ENCODE results near the gene RRP12.

Gene RRP12

DNA sequence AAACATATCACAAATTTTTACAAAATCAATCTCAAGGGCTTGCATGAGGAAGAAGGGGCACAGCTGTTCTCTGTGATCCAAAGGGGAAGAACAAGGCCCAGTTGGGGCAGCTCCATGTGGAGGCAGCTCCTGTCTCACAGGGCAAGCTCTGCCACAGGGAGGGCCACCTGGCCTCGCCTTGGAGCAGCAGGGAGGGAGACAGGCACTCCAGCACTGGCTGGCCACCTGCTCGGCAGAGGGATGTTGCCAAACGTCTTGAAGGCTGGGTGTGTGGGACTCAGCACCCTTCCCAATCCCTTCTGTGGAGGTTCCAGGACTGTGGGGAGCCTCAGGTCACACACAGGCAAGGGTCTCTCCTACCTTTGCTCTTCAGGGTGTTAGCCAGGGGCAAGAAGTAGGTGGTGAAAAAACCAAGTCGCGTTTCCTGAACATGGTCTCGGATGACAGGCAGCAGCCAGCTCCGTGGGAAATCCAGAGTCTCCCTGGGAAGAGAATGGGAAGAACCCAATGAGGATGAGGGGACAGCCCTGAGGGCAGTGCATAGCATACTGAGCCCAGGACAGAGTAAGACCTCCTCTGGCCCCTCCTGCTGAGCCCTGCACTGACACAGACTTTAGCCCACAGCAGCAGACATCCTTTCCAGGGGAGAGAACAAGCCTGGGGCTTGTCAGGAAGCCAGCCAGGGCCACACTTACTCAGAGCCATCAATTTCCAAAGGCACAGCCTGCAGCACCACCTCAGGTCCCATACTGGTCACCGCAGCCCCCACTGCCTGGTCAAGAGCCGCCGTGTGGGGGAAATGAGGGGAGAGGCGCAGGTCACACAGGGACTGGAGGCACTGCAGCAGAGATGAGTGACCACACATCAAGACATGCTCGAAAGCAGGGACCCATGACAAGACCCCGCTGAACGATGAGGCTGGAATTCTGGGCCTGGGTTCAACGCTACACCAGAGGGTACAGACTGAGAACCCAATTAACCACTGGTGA lies 21.9 kb downstream of the RRP12 start:
- Histone ChIP-seq H2BK5ac (ENCODE audit: low read depth, low read length, poor library complexity, severe bottlenecking) (no peak overlapping the region), H2BK12ac (ENCODE audit: low read length in 2 of 2) (no peak overlapping the region), H3K9me3 (ENCODE audit: control insufficient read depth, low read length) (no peaks in the 10 kb centered on the region), H3K14ac (ENCODE audit: low read length in 2 of 2) (no peak overlapping the region), H3K18ac (ENCODE audit: low read depth in 1 of 2, low read length in 2 of 2) (no peak overlapping the region), H3K27me3 (ENCODE audit: control insufficient read depth in 1 of 2, insufficient read depth in 1 of 2, low read length in 2 of 2) (no peaks in the 10 kb centered on the region), H3K79me1 (replicated peaks; ENCODE audit: low read length, poor library complexity, severe bottlenecking) (no peaks in the 10 kb centered on the region), H4K91ac (ENCODE audit: low read length) (peak overlapping the region; percentile 6), H4K8ac (ENCODE audit: low read length) (peak overlapping the region; percentile 56), H2BK120ac (ENCODE audit: low read depth, low read length) (no peak overlapping the region), H3K9ac (ENCODE audit: low read length) (no peak overlapping the region), H3K4ac (ENCODE audit: low read depth in 1 of 2, low read length in 2 of 2) (no peak overlapping the region), H3K36me3 (ENCODE audit: control insufficient read depth in 1 of 2, insufficient read depth in 2 of 2, low read depth in 1 of 2, low read length in 2 of 2) (peaks cover 59 to 76% of the 10 kb centered on the region in 2 experiments), H2AK5ac (ENCODE audit: low read length, severe bottlenecking) (no peak overlapping the region), H3K4me2 (ENCODE audit: low read length, poor library complexity, severe bottlenecking) (no peak overlapping the region), H3K23ac (ENCODE audit: low read length in 2 of 2) (no peak overlapping the region), H3K4me3 (ENCODE audit: insufficient read depth in 1 of 2, low read depth in 1 of 2, low read length in 2 of 2) (no peak overlapping the region), H2BK15ac (ENCODE audit: low read depth, poor library complexity, severe bottlenecking) (no peak overlapping the region), H2AFZ (ENCODE audit: low read depth, low read length) (no peak overlapping the region), H3K27ac (ENCODE audit: low read length, poor library complexity, severe bottlenecking) (no peak overlapping the region), H3K4me1 (ENCODE audit: control insufficient read depth, insufficient read depth, low read depth, low read length) (peaks cover 3% of the 10 kb centered on the region)
- peak; percentile 24 for DNase-seq
- 86% methylated on average over 15 of the region's 15 CpGs for WGBS

DNA sequence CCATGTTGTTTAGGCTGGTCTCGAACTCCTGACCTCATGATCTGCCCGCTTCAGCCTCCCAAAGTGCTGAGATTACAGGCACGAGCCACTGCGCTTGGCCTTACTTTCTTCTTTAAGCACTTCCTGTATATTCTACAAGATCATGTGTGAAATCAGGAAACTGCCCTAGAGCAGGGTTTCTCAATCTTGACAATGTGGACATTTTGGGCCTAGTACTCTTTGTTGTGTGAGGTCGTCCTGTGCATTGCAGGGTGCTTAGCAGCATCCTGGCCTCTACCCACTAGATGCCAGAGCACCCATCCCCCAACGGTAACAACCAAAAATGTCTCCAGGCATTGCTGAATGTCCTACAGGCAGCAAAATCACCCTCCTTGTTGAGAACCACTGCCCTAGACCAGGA lies 24.7 kb downstream of the RRP12 start:
- Histone ChIP-seq H3K4me2 (ENCODE audit: low read length, poor library complexity, severe bottlenecking) (no peak overlapping the region), H2BK120ac (ENCODE audit: low read depth, low read length) (no peak overlapping the region), H2AFZ (ENCODE audit: low read depth, low read length) (no peak overlapping the region), H3K9ac (ENCODE audit: low read length) (no peak overlapping the region), H3K9me3 (ENCODE audit: control insufficient read depth, low read length) (no peaks in the 10 kb centered on the region), H4K8ac (ENCODE audit: low read length) (no peak overlapping the region), H3K18ac (ENCODE audit: low read depth in 1 of 2, low read length in 2 of 2) (no peak overlapping the region), H2BK5ac (ENCODE audit: low read depth, low read length, poor library complexity, severe bottlenecking) (no peak overlapping the region), H3K14ac (ENCODE audit: low read length in 2 of 2) (no peak overlapping the region), H3K4me1 (ENCODE audit: control insufficient read depth, insufficient read depth, low read depth, low read length) (peaks cover 3% of the 10 kb centered on the region), H2AK5ac (ENCODE audit: low read length, severe bottlenecking) (no peak overlapping the region), H3K27ac (ENCODE audit: low read length, poor library complexity, severe bottlenecking) (no peak overlapping the region), H2BK12ac (ENCODE audit: low read length in 2 of 2) (no peak overlapping the region), H3K23ac (ENCODE audit: low read length in 2 of 2) (no peak overlapping the region), H3K27me3 (ENCODE audit: control insufficient read depth in 1 of 2, insufficient read depth in 1 of 2, low read length in 2 of 2) (no peaks in the 10 kb centered on the region), H3K36me3 (ENCODE audit: control insufficient read depth in 1 of 2, insufficient read depth in 2 of 2, low read depth in 1 of 2, low read length in 2 of 2) (peaks cover 69 to 87% of the 10 kb centered on the region in 2 experiments), H4K91ac (ENCODE audit: low read length) (no peak overlapping the region), H3K4ac (ENCODE audit: low read depth in 1 of 2, low read length in 2 of 2) (no peak overlapping the region), H3K79me1 (replicated peaks; ENCODE audit: low read length, poor library complexity, severe bottlenecking) (no peaks in the 10 kb centered on the region), H2BK15ac (ENCODE audit: low read depth, poor library complexity, severe bottlenecking) (no peak overlapping the region), H3K4me3 (ENCODE audit: insufficient read depth in 1 of 2, low read depth in 1 of 2, low read length in 2 of 2) (no peak overlapping the region)
- WGBS = 94% methylated on average over 6 of the region's 6 CpGs
- DNase-seq = peak; percentile 20

DNA sequence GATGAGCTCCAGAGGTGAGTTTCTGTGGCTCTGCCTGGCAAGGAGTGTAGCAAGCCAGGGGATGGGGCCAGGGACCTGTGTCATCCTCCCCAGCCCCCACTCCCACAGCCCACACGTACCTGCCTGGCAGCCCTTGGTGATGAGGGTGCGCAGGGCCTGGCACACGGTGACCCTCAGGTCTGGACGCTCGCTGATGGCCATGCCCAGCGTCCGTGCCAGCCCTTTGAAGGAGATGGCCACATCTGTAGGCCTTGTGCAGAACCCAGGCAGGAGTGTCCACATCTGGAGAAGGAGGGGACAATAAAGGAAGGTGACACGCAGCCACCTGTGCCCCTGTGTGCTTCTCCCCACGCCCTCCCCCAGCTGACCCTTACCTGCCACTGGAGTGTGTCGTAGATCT lies 27.7 kb downstream of the RRP12 start:
- Histone ChIP-seq H3K14ac (ENCODE audit: low read length in 2 of 2) (no peak overlapping the region), H3K4me1 (ENCODE audit: control insufficient read depth, insufficient read depth, low read depth, low read length) (no peaks in the 10 kb centered on the region), H3K36me3 (ENCODE audit: control insufficient read depth in 1 of 2, insufficient read depth in 2 of 2, low read depth in 1 of 2, low read length in 2 of 2) (peaks cover 74 to 90% of the 10 kb centered on the region in 2 experiments), H2AK5ac (ENCODE audit: low read length, severe bottlenecking) (no peak overlapping the region), H4K91ac (ENCODE audit: low read length) (no peak overlapping the region), H2BK5ac (ENCODE audit: low read depth, low read length, poor library complexity, severe bottlenecking) (no peak overlapping the region), H3K23ac (ENCODE audit: low read length in 2 of 2) (no peak overlapping the region), H3K4me3 (ENCODE audit: insufficient read depth in 1 of 2, low read depth in 1 of 2, low read length in 2 of 2) (no peak overlapping the region), H2BK15ac (ENCODE audit: low read depth, poor library complexity, severe bottlenecking) (no peak overlapping the region), H2BK120ac (ENCODE audit: low read depth, low read length) (no peak overlapping the region), H3K27me3 (ENCODE audit: control insufficient read depth in 1 of 2, insufficient read depth in 1 of 2, low read length in 2 of 2) (no peaks in the 10 kb centered on the region), H3K18ac (ENCODE audit: low read depth in 1 of 2, low read length in 2 of 2) (no peak overlapping the region), H4K8ac (ENCODE audit: low read length) (no peak overlapping the region), H2BK12ac (ENCODE audit: low read length in 2 of 2) (no peak overlapping the region), H3K9ac (ENCODE audit: low read length) (no peak overlapping the region), H2AFZ (ENCODE audit: low read depth, low read length) (no peak overlapping the region), H3K4ac (ENCODE audit: low read depth in 1 of 2, low read length in 2 of 2) (no peak overlapping the region), H3K79me1 (replicated peaks; ENCODE audit: low read length, poor library complexity, severe bottlenecking) (no peaks in the 10 kb centered on the region), H3K27ac (ENCODE audit: low read length, poor library complexity, severe bottlenecking) (no peak overlapping the region), H3K9me3 (ENCODE audit: control insufficient read depth, low read length) (no peaks in the 10 kb centered on the region), H3K4me2 (ENCODE audit: low read length, poor library complexity, severe bottlenecking) (no peak overlapping the region)
- WGBS = 99% methylated on average over 10 of the region's 10 CpGs
- DNase-seq = no peak

DNA sequence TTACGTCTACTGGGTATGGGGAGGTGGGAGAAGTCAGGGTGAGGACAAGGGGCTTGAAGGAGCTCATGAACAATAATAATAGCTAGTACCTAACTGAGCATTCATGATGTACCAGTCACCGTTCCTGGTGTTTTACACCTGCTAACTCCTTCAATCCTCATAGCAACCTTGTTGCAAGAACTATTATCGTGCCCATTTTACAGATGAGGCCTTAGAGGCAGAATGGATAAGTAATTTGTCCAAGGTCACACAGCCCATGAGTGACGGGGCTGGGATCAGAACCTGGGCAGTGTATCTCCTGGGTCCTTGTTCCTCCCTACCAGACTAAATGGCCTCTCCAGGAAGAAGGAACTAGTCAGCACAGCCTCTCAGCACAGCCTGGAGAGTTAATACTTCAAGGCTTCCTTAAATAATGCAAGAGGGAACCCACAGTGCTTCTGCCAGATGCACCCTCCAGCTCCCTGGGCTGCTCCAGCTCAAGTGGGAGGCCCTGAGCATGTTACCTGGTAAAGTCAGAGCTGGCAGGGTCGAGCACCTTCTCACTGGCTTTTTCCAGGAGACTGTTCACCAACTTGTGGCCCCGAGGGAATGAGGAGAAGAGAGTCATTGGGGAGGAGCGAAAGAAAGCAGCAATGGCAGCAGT lies 28.8 kb downstream of the RRP12 start:
- H2BK15ac ChIP-seq (ENCODE audit: low read depth, poor library complexity, severe bottlenecking) = no peak overlapping the region
- no peaks in the 10 kb centered on the region for H3K79me1 ChIP-seq (replicated peaks; ENCODE audit: low read length, poor library complexity, severe bottlenecking)
- H2AFZ ChIP-seq (ENCODE audit: low read depth, low read length) = no peak overlapping the region
- no peaks in the 10 kb centered on the region for H3K9me3 ChIP-seq (ENCODE audit: control insufficient read depth, low read length)
- H3K4me3 ChIP-seq (ENCODE audit: insufficient read depth in 1 of 2, low read depth in 1 of 2, low read length in 2 of 2) = no peak overlapping the region
- H3K36me3 ChIP-seq (ENCODE audit: control insufficient read depth in 1 of 2, insufficient read depth in 2 of 2, low read depth in 1 of 2, low read length in 2 of 2) = peaks cover 71 to 83% of the 10 kb centered on the region in 2 experiments
- H3K27ac ChIP-seq (ENCODE audit: low read length, poor library complexity, severe bottlenecking) = no peak overlapping the region
- no peak overlapping the region for H2BK120ac ChIP-seq (ENCODE audit: low read depth, low read length)
- no peak overlapping the region for H3K18ac ChIP-seq (ENCODE audit: low read depth in 1 of 2, low read length in 2 of 2)
- no peaks in the 10 kb centered on the region for H3K27me3 ChIP-seq (ENCODE audit: control insufficient read depth in 1 of 2, insufficient read depth in 1 of 2, low read length in 2 of 2)
- H3K4me1 ChIP-seq (ENCODE audit: control insufficient read depth, insufficient read depth, low read depth, low read length) = no peaks in the 10 kb centered on the region
- no peak overlapping the region for H4K8ac ChIP-seq (ENCODE audit: low read length)
- 98% methylated on average over 7 of the region's 7 CpGs for WGBS
- H3K4ac ChIP-seq (ENCODE audit: low read depth in 1 of 2, low read length in 2 of 2) = no peak overlapping the region
- no peak overlapping the region for H4K91ac ChIP-seq (ENCODE audit: low read length)
- H2AK5ac ChIP-seq (ENCODE audit: low read length, severe bottlenecking) = no peak overlapping the region
- H3K23ac ChIP-seq (ENCODE audit: low read length in 2 of 2) = no peak overlapping the region
- H3K4me2 ChIP-seq (ENCODE audit: low read length, poor library complexity, severe bottlenecking) = no peak overlapping the region
- no peak overlapping the region for H3K9ac ChIP-seq (ENCODE audit: low read length)
- no peak overlapping the region for H3K14ac ChIP-seq (ENCODE audit: low read length in 2 of 2)
- DNase-seq = no peak
- H2BK5ac ChIP-seq (ENCODE audit: low read depth, low read length, poor library complexity, severe bottlenecking) = no peak overlapping the region
- no peak overlapping the region for H2BK12ac ChIP-seq (ENCODE audit: low read length in 2 of 2)

All from mesenchymal stem cell (in vitro differentiated cells and primary cell).